H9 (cell line): ENCODE data around the gene BPIFB3. TPM values are rescaled to one million over a fixed set of nuclear protein-coding genes. Genes with fewer than 3 reads are reported as not detected.

Source experiments
- DNase-seq: peaks from one replicate; pipeline ENCODE4 v3.0.0-alpha.2; 2017
- H2AFZ ChIP-seq: one replicate; pipeline ENCODE4 v1.6.1; 2013; ENCODE audit warnings: mild to moderate bottlenecking, low read length, control low read depth, moderate library complexity
- H2AK5ac ChIP-seq: 2 replicates; pipeline ENCODE4 v1.6.1; 2013; ENCODE audit warnings: low read length, control low read depth, mixed read lengths; ENCODE audit not compliant: insufficient read length
- H2BK120ac ChIP-seq: one replicate; pipeline ENCODE4 v1.6.1; 2013; ENCODE audit warnings: low read depth, mild to moderate bottlenecking, low read length, control low read depth, inconsistent platforms; ENCODE audit not compliant: poor library complexity, severe bottlenecking
- H2BK12ac ChIP-seq: 2 replicates; pipeline ENCODE4 v1.6.1; 2013; ENCODE audit warnings: low read length, control low read depth, mixed read lengths, low read depth; ENCODE audit not compliant: insufficient read length
- H2BK15ac ChIP-seq: 2 replicates; pipeline ENCODE4 v1.6.1; 2013; ENCODE audit warnings: low read depth, low read length, control low read depth
- H2BK20ac ChIP-seq: one replicate; pipeline ENCODE4 v1.6.1; 2013; ENCODE audit warnings: low read depth, mild to moderate bottlenecking, low read length, control low read depth, inconsistent platforms; ENCODE audit not compliant: poor library complexity, severe bottlenecking
- H2BK5ac ChIP-seq: 2 replicates; pipeline ENCODE4 v1.6.1; 2013; ENCODE audit warnings: low read length, control low read depth, mixed read lengths; ENCODE audit not compliant: insufficient read length
- H3K14ac ChIP-seq: 2 replicates; pipeline ENCODE4 v1.6.1; 2013; ENCODE audit warnings: low read length, control low read depth; ENCODE audit not compliant: insufficient read depth
- H3K18ac ChIP-seq: 2 replicates; pipeline ENCODE4 v1.6.1; 2013; ENCODE audit warnings: low read depth, mild to moderate bottlenecking, mixed read lengths, low read length, control low read depth; ENCODE audit not compliant: insufficient read length
- H3K23ac ChIP-seq: 2 replicates; pipeline ENCODE4 v1.6.1; 2013; ENCODE audit warnings: low read length, control low read depth, mixed read lengths, low read depth; ENCODE audit not compliant: insufficient read length
- H3K23me2 ChIP-seq: 2 replicates; pipeline ENCODE4 v1.6.1; 2013; ENCODE audit warnings: low read depth, mild to moderate bottlenecking, mixed read lengths, low read length, control low read depth; ENCODE audit not compliant: insufficient read length, poor library complexity, severe bottlenecking
- H3K27ac ChIP-seq: 2 replicates; pipeline ENCODE4 v1.5.1; 2013; ENCODE audit warnings: low read length, control low read depth, mixed read lengths, low read depth; ENCODE audit not compliant: insufficient read length
- H3K27me3 ChIP-seq: 2 replicates; pipeline ENCODE4 v1.6.1; 2013; ENCODE audit warnings: low read length, control low read depth, inconsistent platforms; ENCODE audit not compliant: insufficient read depth
- H3K4ac ChIP-seq: 2 replicates; pipeline ENCODE4 v1.6.1; 2013; ENCODE audit warnings: low read depth, mild to moderate bottlenecking, control low read depth, inconsistent platforms, low read length, moderate library complexity
- H3K4me1 ChIP-seq: 2 replicates; pipeline ENCODE4 v1.6.1; 2013; ENCODE audit warnings: low read length, control low read depth, inconsistent platforms; ENCODE audit not compliant: insufficient read depth
- H3K4me2 ChIP-seq: 2 replicates; pipeline ENCODE4 v1.6.1; 2013; ENCODE audit warnings: low read length, control low read depth, mixed read lengths; ENCODE audit not compliant: insufficient read length, insufficient read depth
- H3K56ac ChIP-seq: 2 replicates; pipeline ENCODE4 v1.6.1; 2013; ENCODE audit warnings: low read depth, mild to moderate bottlenecking, mixed read lengths, low read length, control low read depth; ENCODE audit not compliant: insufficient read length
- H3K79me1 ChIP-seq: 2 replicates; pipeline ENCODE4 v1.6.1; 2013; ENCODE audit warnings: low read depth, mild to moderate bottlenecking, moderate library complexity, low read length, control low read depth, inconsistent platforms; ENCODE audit not compliant: insufficient read depth, poor library complexity, severe bottlenecking
- H3K79me2 ChIP-seq: 2 replicates; pipeline ENCODE4 v1.6.1; 2013; ENCODE audit warnings: low read length, control low read depth, inconsistent platforms; ENCODE audit not compliant: insufficient read depth
- H3K9ac ChIP-seq: 2 replicates; pipeline ENCODE4 v1.6.1; 2013; ENCODE audit warnings: low read length, control low read depth, mixed read lengths; ENCODE audit not compliant: insufficient read length; ENCODE audit errors: extremely low read depth
- H3K9me3 ChIP-seq: one replicate; pipeline ENCODE4 v1.6.1; 2013; ENCODE audit warnings: low read depth, low read length, inconsistent platforms; ENCODE audit not compliant: control insufficient read depth
- H3T11ph ChIP-seq: one replicate; pipeline ENCODE4 v1.6.1; 2013; ENCODE audit warnings: mild to moderate bottlenecking, low read length, control low read depth, inconsistent platforms
- H4K20me1 ChIP-seq: one replicate; pipeline ENCODE4 v1.6.1; 2013; ENCODE audit not compliant: control insufficient read depth, insufficient read length, insufficient read depth
- H4K5ac ChIP-seq: 2 replicates; pipeline ENCODE4 v1.6.1; 2013; ENCODE audit warnings: low read depth, mild to moderate bottlenecking, mixed read lengths, low read length, control low read depth; ENCODE audit not compliant: insufficient read length
- H4K8ac ChIP-seq: replicated peaks from 2 replicates; pipeline ENCODE4 v1.6.1; 2013; ENCODE audit warnings: low read length, control low read depth, mixed read lengths, low read depth; ENCODE audit not compliant: insufficient read length
- H4K91ac ChIP-seq: 2 replicates; pipeline ENCODE4 v1.6.1; 2013; ENCODE audit warnings: low read depth, mild to moderate bottlenecking, moderate library complexity, mixed read lengths, low read length, control low read depth; ENCODE audit not compliant: insufficient read length
- H3K27ac Mint-ChIP-seq, 3 experiments: 2 replicates in 2 of 3; 3 replicates in 1 of 3; pipeline ENCODE4 v1.8.0; 2020 to 2021; ENCODE audit warnings: mixed read lengths in 3 of 3, mild to moderate bottlenecking in 1 of 3, moderate library complexity in 1 of 3
- H3K27me3 Mint-ChIP-seq: 2 replicates; pipeline ENCODE4 v1.8.0; 2021; ENCODE audit warnings: low read depth, mild to moderate bottlenecking, moderate library complexity, mixed read lengths
- H3K36me3 Mint-ChIP-seq, 3 experiments: 2 replicates in 2 of 3; 3 replicates in 1 of 3; pipeline ENCODE4 v1.8.0; 2020 to 2021; ENCODE audit warnings: low read depth in 3 of 3, mixed read lengths in 3 of 3; ENCODE audit not compliant: insufficient read depth in 1 of 3
- H3K4me1 Mint-ChIP-seq, 2 experiments: 2 replicates each; pipeline ENCODE4 v1.8.0; 2020; ENCODE audit warnings: mixed read lengths in 2 of 2
- H3K4me3 Mint-ChIP-seq, 2 experiments: 2 replicates in 1 of 2; 3 replicates in 1 of 2; pipeline ENCODE4 v1.8.0; 2020 to 2021; ENCODE audit warnings: mild to moderate bottlenecking in 2 of 2, mixed read lengths in 2 of 2, moderate library complexity in 1 of 2
- H3K9me3 Mint-ChIP-seq, 2 experiments: 2 replicates in 1 of 2; 3 replicates in 1 of 2; pipeline ENCODE4 v1.8.0; 2020; ENCODE audit warnings: mild to moderate bottlenecking in 2 of 2, mixed read lengths in 2 of 2, moderate library complexity in 1 of 2
- CTCF ChIP-seq: fragments of 200-600 bp; sonication (generic); conservative IDR thresholded peaks from 3 replicates; pipeline ENCODE4 v1.8.0; 2021; ENCODE audit warnings: antibody characterized with exemption, mild to moderate bottlenecking
- WGBS: extraction: QIAGEN DNeasy Blood & Tissue Kit; methylation state at CpG from one replicate; pipeline ENCODE4 v1.1.7; 2013; ENCODE audit warnings: missing lambda C conversion rate, low lambda C conversion rate, mixed read lengths; ENCODE audit not compliant: insufficient read length; ENCODE audit errors: extremely low coverage; 5-methylcytosine and 5-hydroxymethylcytosine counted together
- total RNA-seq: library from RNA; stranded (reverse); gene quantifications from 2 replicates; pipeline ENCODE4 v1.2.1, GENCODE V29; 2021

BPIFB3 gene
- total RNA-seq, 1 experiment from 2014 or later: not detected

GRCh38 chr20:33063271-33063670 lies 9.6 kb downstream of the BPIFB3 start:
- H3K36me3 Mint-ChIP-seq: no peaks in the 10 kb centered on the region
- Histone ChIP-seq H3T11ph (no peak overlapping the region), H2AFZ (no peak overlapping the region), H3K14ac (no peak overlapping the region), H2BK20ac (no peak overlapping the region), H3K23me2 (no peaks in the 10 kb centered on the region), H3K9ac (no peak overlapping the region), H2AK5ac (no peak overlapping the region), H4K91ac (no peak overlapping the region), H3K79me2 (no peaks in the 10 kb centered on the region), H3K4ac (no peak overlapping the region), H3K23ac (no peak overlapping the region), H3K4me1 (no peaks in the 10 kb centered on the region), H2BK5ac (no peak overlapping the region), H3K27ac (no peak overlapping the region), H3K9me3 (no peaks in the 10 kb centered on the region), H2BK15ac (no peak overlapping the region), H3K27me3 (no peaks in the 10 kb centered on the region), H2BK12ac (no peak overlapping the region), H4K20me1 (no peaks in the 10 kb centered on the region), H2BK120ac (no peak overlapping the region), H3K4me2 (no peak overlapping the region), H4K5ac (no peak overlapping the region), H3K18ac (no peak overlapping the region), H3K79me1 (no peaks in the 10 kb centered on the region), H3K56ac (no peak overlapping the region), H4K8ac (no peak overlapping the region)
- H3K27ac Mint-ChIP-seq: no peak overlapping the region
- no peaks in the 10 kb centered on the region for H3K4me1 Mint-ChIP-seq
- H3K9me3 Mint-ChIP-seq: no peaks in the 10 kb centered on the region
- DNase-seq: no peak
- no peak overlapping the region for H3K4me3 Mint-ChIP-seq
- no CpG with 5 or more reads among the region's 6 CpGs for WGBS
- H3K27me3 Mint-ChIP-seq: no peaks in the 10 kb centered on the region; the same call in 1 of the 2 replicates
- TF ChIP-seq CTCF: no peak
